IPS DF 6.9 (cell line): Measurements from ENCODE around the gene CCL20.

Experiments used
- DNase-seq: peaks from one replicate; pipeline ENCODE4 v3.0.0-alpha.2; 2013; ENCODE audit warnings: low read depth, low spot score
- H3K27ac ChIP-seq: one replicate; pipeline ENCODE4 v1.5.1; 2013; ENCODE audit warnings: low read length, control low read depth
- H3K27me3 ChIP-seq: 2 replicates; pipeline ENCODE4 v1.6.1; 2013; ENCODE audit warnings: mild to moderate bottlenecking, low read length; ENCODE audit not compliant: control insufficient read depth, insufficient read depth
- H3K36me3 ChIP-seq: 2 replicates; pipeline ENCODE4 v1.6.1; 2013; ENCODE audit warnings: low read length; ENCODE audit not compliant: control insufficient read depth, insufficient read depth
- H3K4me1 ChIP-seq: 2 replicates; pipeline ENCODE4 v1.6.1; 2013; ENCODE audit warnings: low read length; ENCODE audit not compliant: control insufficient read depth, insufficient read depth
- H3K4me3 ChIP-seq: 2 replicates; pipeline ENCODE4 v1.5.1; 2013; ENCODE audit warnings: mild to moderate bottlenecking, low read length
- H3K9me3 ChIP-seq: 2 replicates; pipeline ENCODE4 v1.6.1; 2013; ENCODE audit warnings: low read length, inconsistent platforms; ENCODE audit not compliant: control insufficient read depth, insufficient read depth
- WGBS: extraction: QIAGEN DNeasy Blood & Tissue Kit; methylation state at CpG from one replicate; pipeline ENCODE4 v1.1.7; 2013; ENCODE audit warnings: mixed read lengths, missing lambda C conversion rate; ENCODE audit not compliant: insufficient read length, insufficient coverage; 5-methylcytosine and 5-hydroxymethylcytosine counted together

CCL20 gene

GRCh38 chr2:227802882-227803281 lies 10.8 kb upstream of the CCL20 start:
- H3K4me3 ChIP-seq = no peak overlapping the region
- no CpG with 5 or more reads among the region's 2 CpGs for WGBS
- no peak for DNase-seq
- no peaks in the 10 kb centered on the region for H3K4me1 ChIP-seq
- no peaks in the 10 kb centered on the region for H3K9me3 ChIP-seq
- H3K27me3 ChIP-seq = no peaks in the 10 kb centered on the region
- H3K27ac ChIP-seq = no peak overlapping the region
- no peaks in the 10 kb centered on the region for H3K36me3 ChIP-seq

GRCh38 chr2:227804975-227805374 lies 8.7 kb upstream of the CCL20 start:
- Histone ChIP-seq H3K4me1 (no peaks in the 10 kb centered on the region), H3K36me3 (no peaks in the 10 kb centered on the region), H3K27me3 (no peaks in the 10 kb centered on the region), H3K9me3 (no peaks in the 10 kb centered on the region), H3K27ac (no peak overlapping the region), H3K4me3 (no peak overlapping the region)
- WGBS = no CpG with 5 or more reads among the region's 4 CpGs
- no peak for DNase-seq

GRCh38 chr2:227805578-227805977 lies 8.1 kb upstream of the CCL20 start:
- no CpG with 5 or more reads among the region's 15 CpGs for WGBS
- Histone ChIP-seq H3K4me3 (no peak overlapping the region), H3K4me1 (no peaks in the 10 kb centered on the region), H3K27me3 (no peaks in the 10 kb centered on the region), H3K9me3 (no peaks in the 10 kb centered on the region), H3K36me3 (no peaks in the 10 kb centered on the region), H3K27ac (no peak overlapping the region)
- DNase-seq = no peak

- no peaks in the 10 kb centered on the region for H3K9me3 ChIP-seq
- no peak overlapping the region for H3K4me3 ChIP-seq
- H3K27me3 ChIP-seq = no peaks in the 10 kb centered on the region
- no peak overlapping the region for H3K27ac ChIP-seq
- H3K4me1 ChIP-seq = no peaks in the 10 kb centered on the region
- no peaks in the 10 kb centered on the region for H3K36me3 ChIP-seq
- DNase-seq = no peak
- no CpG with 5 or more reads among the region's 1 CpG for WGBS
Measured at GRCh38 chr2:227808936-227809335, 4.7 kb upstream of the CCL20 start.

GRCh38 chr2:227812001-227812400 lies 1.6 kb upstream of the CCL20 start:
- Histone ChIP-seq H3K4me3 (no peak overlapping the region), H3K36me3 (no peaks in the 10 kb centered on the region), H3K27me3 (no peaks in the 10 kb centered on the region), H3K4me1 (no peaks in the 10 kb centered on the region), H3K27ac (no peak overlapping the region), H3K9me3 (no peaks in the 10 kb centered on the region)
- WGBS = no CpG with 5 or more reads among the region's 4 CpGs
- DNase-seq = no peak

GRCh38 chr2:227813229-227813561 lies 447 bp upstream of the CCL20 start:
- H3K36me3 ChIP-seq = no peaks in the 10 kb centered on the region
- H3K9me3 ChIP-seq = no peaks in the 10 kb centered on the region
- no peak overlapping the region for H3K27ac ChIP-seq
- no CpG with 5 or more reads among the region's 2 CpGs for WGBS
- no peaks in the 10 kb centered on the region for H3K27me3 ChIP-seq
- DNase-seq = no peak
- no peak overlapping the region for H3K4me3 ChIP-seq
- no peaks in the 10 kb centered on the region for H3K4me1 ChIP-seq

- Histone ChIP-seq H3K4me3 (no peak overlapping the region), H3K4me1 (no peaks in the 10 kb centered on the region), H3K36me3 (no peaks in the 10 kb centered on the region), H3K27ac (no peak overlapping the region), H3K9me3 (no peaks in the 10 kb centered on the region), H3K27me3 (no peaks in the 10 kb centered on the region)
- WGBS = no CpG with 5 or more reads among the region's 3 CpGs
- no peak for DNase-seq
Measured at GRCh38 chr2:227815066-227815465, 1.4 kb downstream of the CCL20 start.

GRCh38 chr2:227816507-227817294 lies 3.1 kb downstream of the CCL20 start:
- Histone ChIP-seq H3K4me3 (no peak overlapping the region), H3K27me3 (no peaks in the 10 kb centered on the region), H3K27ac (no peak overlapping the region), H3K36me3 (no peaks in the 10 kb centered on the region), H3K4me1 (no peaks in the 10 kb centered on the region), H3K9me3 (no peaks in the 10 kb centered on the region)
- no CpG with 5 or more reads among the region's 2 CpGs for WGBS
- DNase-seq = no peak

GRCh38 chr2:227817336-227817735 lies 3.7 kb downstream of the CCL20 start:
- no peak overlapping the region for H3K27ac ChIP-seq
- no peaks in the 10 kb centered on the region for H3K4me1 ChIP-seq
- H3K36me3 ChIP-seq = no peaks in the 10 kb centered on the region
- no CpG with 5 or more reads among the region's 1 CpG for WGBS
- H3K9me3 ChIP-seq = no peaks in the 10 kb centered on the region
- H3K4me3 ChIP-seq = no peak overlapping the region
- no peaks in the 10 kb centered on the region for H3K27me3 ChIP-seq
- no peak for DNase-seq

- no peaks in the 10 kb centered on the region for H3K27me3 ChIP-seq
- H3K4me3 ChIP-seq = no peak overlapping the region
- no peaks in the 10 kb centered on the region for H3K36me3 ChIP-seq
- H3K9me3 ChIP-seq = no peaks in the 10 kb centered on the region
- DNase-seq = no peak
- H3K27ac ChIP-seq = no peak overlapping the region
- WGBS = no CpG with 5 or more reads among the region's 10 CpGs
- no peaks in the 10 kb centered on the region for H3K4me1 ChIP-seq
Measured at GRCh38 chr2:227817850-227818674, 4.4 kb downstream of the CCL20 start.
